ENCODE results near the gene PRICKLE2.

- TF ChIP-seq CTCF (IDR thresholded peaks at IDR 0.05) (no peak), POLR2AphosphoS5 (IDR thresholded peaks at IDR 0.05; ENCODE audit: low read depth, low read length) (no peak), REST (IDR thresholded peaks at IDR 0.05; ENCODE audit: insufficient read depth in 1 of 2, low read depth in 2 of 2, low read length in 1 of 2) (no peak)
Measured at GRCh38 chr3:64221571-64222257, 3.6 kb downstream of the PRICKLE2 start.
